ENCODE measurements around the gene COG1. TPM values are rescaled to one million over a fixed set of nuclear protein-coding genes. Genes with fewer than 3 reads are reported as not detected.
"Not testable (repeated sequence)": the region's sequence is repeated elsewhere in the genome, so short reads cannot be mapped to it uniquely, and the experiment has no call there.

COG1 gene
- total and polyA plus RNA-seq, 9 of the 15 experiments (the other 6 are each of a cell fraction or from before 2014, with no cell fraction given): 9.5 to 26.8 (median 12.9) TPM

DNA sequence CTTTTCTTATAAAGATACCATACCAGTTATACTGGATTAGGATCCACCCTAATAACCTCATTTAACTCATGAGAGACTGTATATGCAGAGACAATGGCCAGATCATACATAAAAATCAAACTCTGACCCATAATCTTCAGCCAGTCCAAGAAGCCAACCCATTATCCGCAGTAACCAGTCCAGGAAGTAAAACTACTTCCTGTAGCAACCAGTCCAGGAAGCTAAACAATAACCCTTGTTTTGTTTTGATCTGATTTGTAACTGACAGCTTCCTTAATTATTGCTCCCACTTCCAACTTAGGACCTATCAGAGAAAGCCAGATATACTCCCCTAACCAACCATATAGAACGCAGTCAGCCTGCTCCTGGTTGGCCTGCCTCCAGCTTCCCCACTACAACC, 47.2 kb upstream of the COG1 start:
- no peak for DNase-seq (ENCODE audit: extremely low read depth in 1 of 4, low spot score in 3 of 4)
- CTCF ChIA-PET (ENCODE audit: low intra/inter-chr PET ratio): no interaction called here
- no peak overlapping the region for H3K4me3 ChIP-seq
- no peaks in the 10 kb centered on the region for H3K36me3 ChIP-seq (ENCODE audit: control insufficient read depth, insufficient read depth, low read length)
- H3K27me3 ChIP-seq (ENCODE audit: control insufficient read depth in 2 of 2, insufficient read depth in 2 of 2, low read length in 2 of 2): peaks cover 5 to 25% of the 10 kb centered on the region in 2 experiments
- no TSS peak for BruUV-seq (replicated peaks)
- FAIRE-seq: no peak
- no peaks in the 10 kb centered on the region for H4K20me1 ChIP-seq (replicated peaks; ENCODE audit: control insufficient read depth, insufficient read depth, low read length)
- in situ Hi-C loops (cut with MboI): no loop called here
- TF ChIP-seq TEAD4 (IDR thresholded peaks at IDR 0.05; ENCODE audit: low read length) (no peak), TEAD4 (CRISPR knock-in tag; IDR thresholded peaks at IDR 0.05; ENCODE audit: borderline replicate concordance) (no peak), SIX5 (IDR thresholded peaks at IDR 0.05; ENCODE audit: borderline replicate concordance in 1 of 2, insufficient read depth in 1 of 2, low read depth in 1 of 2, low read length in 2 of 2) (no peak), PTRF (tag; IDR thresholded peaks at IDR 0.05) (no peak), NCOR1 (IDR thresholded peaks at IDR 0.05) (no peak), ZNF384 (IDR thresholded peaks at IDR 0.05; ENCODE audit: low read depth, low read length) (no peak)
- TF ChIP-seq, protein P1, sequence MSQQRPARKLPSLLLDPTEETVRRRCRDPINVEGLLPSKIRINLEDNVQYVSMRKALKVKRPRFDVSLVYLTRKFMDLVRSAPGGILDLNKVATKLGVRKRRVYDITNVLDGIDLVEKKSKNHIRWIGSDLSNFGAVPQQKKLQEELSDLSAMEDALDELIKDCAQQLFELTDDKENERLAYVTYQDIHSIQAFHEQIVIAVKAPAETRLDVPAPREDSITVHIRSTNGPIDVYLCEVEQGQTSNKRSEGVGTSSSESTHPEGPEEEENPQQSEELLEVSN (IDR thresholded peaks at IDR 0.05; ENCODE audit: borderline replicate concordance in 1 of 2, extremely low read depth in 1 of 2, insufficient read depth in 1 of 2, insufficient read length in 1 of 2, low read depth in 1 of 2, low read length in 1 of 2, poor library complexity in 1 of 2, severe bottlenecking in 1 of 2): no peak
- TF ChIP-seq, protein P2, sequence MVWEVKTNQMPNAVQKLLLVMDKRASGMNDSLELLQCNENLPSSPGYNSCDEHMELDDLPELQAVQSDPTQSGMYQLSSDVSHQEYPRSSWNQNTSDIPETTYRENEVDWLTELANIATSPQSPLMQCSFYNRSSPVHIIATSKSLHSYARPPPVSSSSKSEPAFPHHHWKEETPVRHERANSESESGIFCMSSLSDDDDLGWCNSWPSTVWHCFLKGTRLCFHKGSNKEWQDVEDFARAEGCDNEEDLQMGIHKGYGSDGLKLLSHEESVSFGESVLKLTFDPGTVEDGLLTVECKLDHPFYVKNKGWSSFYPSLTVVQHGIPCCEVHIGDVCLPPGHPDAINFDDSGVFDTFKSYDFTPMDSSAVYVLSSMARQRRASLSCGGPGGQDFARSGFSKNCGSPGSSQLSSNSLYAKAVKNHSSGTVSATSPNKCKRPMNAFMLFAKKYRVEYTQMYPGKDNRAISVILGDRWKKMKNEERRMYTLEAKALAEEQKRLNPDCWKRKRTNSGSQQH (CRISPR knock-in tag; IDR thresholded peaks at IDR 0.05): no peak
- WGBS (ENCODE audit: insufficient coverage, low coverage, missing lambda C conversion rate): 14% methylated on average over 2 of the region's 2 CpGs
- H3K9me3 ChIP-seq (replicated peaks; ENCODE audit: control insufficient read depth, insufficient read depth, low read depth, low read length): peaks cover 2% of the 10 kb centered on the region; the same call in 1 of the 2 replicates
- H3K27ac ChIP-seq (ENCODE audit: extremely low read depth, low read depth, low read length): no peak overlapping the region
- H3K79me2 ChIP-seq (ENCODE audit: control insufficient read depth, insufficient read depth, low read length): no peaks in the 10 kb centered on the region
- intact Hi-C loops (cut with micrococcal nuclease): no loop called here
- no peak for ATAC-seq
- POLR2A ChIA-PET: interaction anchor here (1.6 kb wide), 1 partner anchor 21 kb away, joined by 3 read pairs; no protein-coding TSS in a partner anchor
- no peak overlapping the region for H3K4me2 ChIP-seq (ENCODE audit: insufficient read depth, low read length)
- no peaks in the 10 kb centered on the region; a peak in 1 of 5 replicates for H3K4me1 ChIP-seq (replicated peaks in 1 of 2; ENCODE audit: control insufficient read depth in 2 of 2, insufficient read depth in 2 of 2, low read length in 2 of 2)
- H2AFZ ChIP-seq (ENCODE audit: low read depth, low read length): no peak overlapping the region
- no peaks in the 10 kb centered on the region for H3K9me1 ChIP-seq (ENCODE audit: control insufficient read depth, insufficient read depth, low read length)
- H3K9ac ChIP-seq (ENCODE audit: insufficient read depth in 1 of 2, low read depth in 2 of 2, low read length in 2 of 2): no peak overlapping the region

DNA sequence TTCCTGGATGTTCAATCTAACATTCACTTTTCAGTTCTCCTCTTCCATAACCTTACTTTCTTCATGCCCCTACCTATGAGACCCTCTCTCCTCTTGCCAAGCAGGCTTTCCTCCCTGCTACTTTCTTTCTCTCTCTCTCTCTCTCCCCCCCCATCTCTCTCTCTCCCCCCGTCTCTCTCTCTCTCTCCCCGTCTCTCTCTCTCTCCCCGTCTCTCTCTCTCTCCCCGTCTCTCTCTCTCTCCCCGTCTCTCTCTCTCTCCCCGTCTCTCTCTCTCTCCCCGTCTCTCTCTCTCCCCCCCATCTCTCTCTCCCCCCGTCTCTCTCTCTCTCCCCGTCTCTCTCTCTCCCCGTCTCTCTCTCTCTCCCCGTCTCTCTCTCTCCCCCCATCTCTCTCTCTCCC, 45.1 kb upstream of the COG1 start:
- DNase-seq (ENCODE audit: extremely low read depth in 1 of 4, low spot score in 3 of 4); H3K9ac ChIP-seq (ENCODE audit: insufficient read depth in 1 of 2, low read depth in 2 of 2, low read length in 2 of 2); H3K4me2 ChIP-seq (ENCODE audit: insufficient read depth, low read length); H4K20me1 ChIP-seq (replicated peaks; ENCODE audit: control insufficient read depth, insufficient read depth, low read length); H3K79me2 ChIP-seq (ENCODE audit: control insufficient read depth, insufficient read depth, low read length); ATAC-seq; H3K36me3 ChIP-seq (ENCODE audit: control insufficient read depth, insufficient read depth, low read length); H3K9me1 ChIP-seq (ENCODE audit: control insufficient read depth, insufficient read depth, low read length); H3K27ac ChIP-seq (ENCODE audit: extremely low read depth, low read depth, low read length); CTCF ChIA-PET (ENCODE audit: low intra/inter-chr PET ratio); H3K4me3 ChIP-seq; POLR2A ChIA-PET; H2AFZ ChIP-seq (ENCODE audit: low read depth, low read length); BruUV-seq (replicated peaks); in situ Hi-C loops (cut with MboI); FAIRE-seq; intact Hi-C loops (cut with micrococcal nuclease); H3K9me3 ChIP-seq (replicated peaks; ENCODE audit: control insufficient read depth, insufficient read depth, low read depth, low read length); H3K4me1 ChIP-seq (replicated peaks in 1 of 2; ENCODE audit: control insufficient read depth in 2 of 2, insufficient read depth in 2 of 2, low read length in 2 of 2): not testable (repeated sequence)
- WGBS (ENCODE audit: insufficient coverage, low coverage, missing lambda C conversion rate): no CpG with 5 or more reads among the region's 11 CpGs
- peaks cover 3 to 24% of the 10 kb centered on the region in 2 experiments; a peak in 4 of 5 replicates for H3K27me3 ChIP-seq (ENCODE audit: control insufficient read depth in 2 of 2, insufficient read depth in 2 of 2, low read length in 2 of 2)

Measured in K562 (cell line).